Measurements from ENCODE around the gene SMG7.

GRCh38 chr1:183466781-183467180, 5.5 kb upstream of the SMG7 start:
- TF ChIP-seq CTCF (conservative IDR thresholded peaks at IDR 0.05) (no peak), EZH2 (IDR thresholded peaks at IDR 0.05; ENCODE audit: low read depth) (no peak)

Data from PC-9 (cell line).